Hematopoietic multipotent progenitor cell treated with erythropoietin and hydrocortisone succinate and interleukin-3 and kit ligand, for 6 days (in vitro differentiated cells): ENCODE results near the gene MT1M.
A peak's percentile ranks its signal among the peaks of the same experiment; 100 is the strongest.
"Not testable (repeated sequence)": the region's sequence is repeated elsewhere in the genome, so short reads cannot be mapped to it uniquely, and the experiment has no call there.

Experiments used
- DNase-seq: peaks from one replicate; pipeline ENCODE4 v3.0.0-alpha.2; 2015

MT1M gene

GRCh38 chr16:56657555-56658326 is 25.3 kb downstream of the MT1M start, which contains the start of gene MT1F:
TSS of gene MT1F (plus strand) at chr16:56657959. CDS start at chr16:56658059, 100 bp downstream.
- DNase-seq, result peak; percentile 70

- DNase-seq, result no peak
Observed at GRCh38 chr16:56658327-56658875, 25.9 kb downstream of the MT1M start.

GRCh38 chr16:56662357-56663354 is 30.2 kb downstream of the MT1M start:
- no peak for DNase-seq

- DNase-seq, result no peak
Observed at GRCh38 chr16:56664506-56664905, 32.0 kb downstream of the MT1M start.

- not testable (repeated sequence) for DNase-seq
Observed at GRCh38 chr16:56665286-56666261, 33.1 kb downstream of the MT1M start.

- DNase-seq, result peak; percentile 77
Observed at GRCh38 chr16:56667581-56668571, 35.4 kb downstream of the MT1M start, which contains the start of gene MT1G. TSS of gene MT1G (minus strand) at chr16:56668065. CDS start at chr16:56667993, 72 bp downstream.

- DNase-seq, result peak; percentile 71
Observed at GRCh38 chr16:56669005-56669839, 36.8 kb downstream of the MT1M start, which contains the start of gene MT1H. TSS of gene MT1H (plus strand) at chr16:56669814. CDS start at chr16:56669885, 71 bp downstream.

- no peak for DNase-seq
Observed at GRCh38 chr16:56669840-56670619, 37.6 kb downstream of the MT1M start.

- DNase-seq, result no peak
Observed at GRCh38 chr16:56670620-56670934, 38.1 kb downstream of the MT1M start.

- not testable (repeated sequence) for DNase-seq
Observed at GRCh38 chr16:56671691-56672090, 39.2 kb downstream of the MT1M start.

- DNase-seq, result not testable (repeated sequence)
Observed at GRCh38 chr16:56672171-56672570, 39.7 kb downstream of the MT1M start.

- no peak for DNase-seq
Observed at GRCh38 chr16:56672761-56673536, 40.5 kb downstream of the MT1M start.

GRCh38 chr16:56673921-56674320 is 41.5 kb downstream of the MT1M start:
- peak; percentile 67 for DNase-seq

GRCh38 chr16:56674570-56674969 is 42.1 kb downstream of the MT1M start:
- not testable (repeated sequence) for DNase-seq

GRCh38 chr16:56675685-56676210 is 43.3 kb downstream of the MT1M start:
- no peak for DNase-seq

- no peak for DNase-seq
Observed at GRCh38 chr16:56677474-56677873, 45.0 kb downstream of the MT1M start.

GRCh38 chr16:56679078-56679730 is 46.7 kb downstream of the MT1M start:
- DNase-seq, result no peak
